ENCODE data around the gene PLEKHG5.
A peak's percentile ranks its signal among the peaks of the same experiment; 100 is the strongest.

Gene PLEKHG5

GRCh38 chr1:6427441-6428390 lies 63.8 kb downstream of the PLEKHG5 start:
- intact Hi-C loops (cut with DNase I; ENCODE audit: low total_unique reads): no loop called here
- peaks cover 4 to 92% of the 10 kb centered on the region in 2 donors for H3K27me3 ChIP-seq
- no peak for TF ChIP-seq CTCF (IDR thresholded peaks at IDR 0.05)
- H3K9me3 ChIP-seq: no peaks in the 10 kb centered on the region
- H3K27ac ChIP-seq: no peak overlapping the region
- no peaks in the 10 kb centered on the region for H3K36me3 ChIP-seq
- DNase-seq: no peak
- no peak overlapping the region for H3K4me3 ChIP-seq
- peaks cover 0 to 33% (median 23%) of the 10 kb centered on the region in 4 donors for H3K4me1 ChIP-seq

GRCh38 chr1:6426972-6427350 lies 64.5 kb downstream of the PLEKHG5 start:
- no peak overlapping the region for H3K4me3 ChIP-seq
- TF ChIP-seq CTCF (IDR thresholded peaks at IDR 0.05): no peak
- intact Hi-C loops (cut with DNase I; ENCODE audit: low total_unique reads): no loop called here
- no peaks in the 10 kb centered on the region for H3K36me3 ChIP-seq
- no peak overlapping the region for H3K27ac ChIP-seq
- peaks cover 0 to 35% (median 23%) of the 10 kb centered on the region in 4 donors for H3K4me1 ChIP-seq
- DNase-seq: no peak
- peaks cover 4 to 94% of the 10 kb centered on the region in 2 donors for H3K27me3 ChIP-seq
- no peaks in the 10 kb centered on the region for H3K9me3 ChIP-seq

- no peak for DNase-seq
- Histone ChIP-seq H3K27me3 (peaks cover 4 to 99% of the 10 kb centered on the region in 2 donors), H3K27ac (no peak overlapping the region), H3K9me3 (no peaks in the 10 kb centered on the region), H3K4me1 (peaks cover 0 to 35% (median 23%) of the 10 kb centered on the region in 4 donors), H3K36me3 (no peaks in the 10 kb centered on the region), H3K4me3 (no peak overlapping the region)
- no peak for TF ChIP-seq CTCF (IDR thresholded peaks at IDR 0.05)
- intact Hi-C loops (cut with DNase I; ENCODE audit: low total_unique reads): no loop called here
Measured at GRCh38 chr1:6426277-6426971, 65.0 kb downstream of the PLEKHG5 start.

GRCh38 chr1:6425658-6426057 lies 65.8 kb downstream of the PLEKHG5 start:
- H3K27me3 ChIP-seq: peaks cover 4 to 100% of the 10 kb centered on the region in 2 donors
- intact Hi-C loops (cut with DNase I; ENCODE audit: low total_unique reads): no loop called here
- no peak for TF ChIP-seq CTCF (IDR thresholded peaks at IDR 0.05)
- no peaks in the 10 kb centered on the region for H3K9me3 ChIP-seq
- no peak for DNase-seq
- H3K4me3 ChIP-seq: no peak overlapping the region
- no peak overlapping the region for H3K27ac ChIP-seq
- H3K4me1 ChIP-seq: peaks cover 0 to 35% (median 24%) of the 10 kb centered on the region in 4 donors
- H3K36me3 ChIP-seq: no peaks in the 10 kb centered on the region

- Histone ChIP-seq H3K4me1 (peaks cover 0 to 43% (median 32%) of the 10 kb centered on the region in 4 donors), H3K27ac (no peak within 1 kb of the TSS), H3K9me3 (no peaks in the 10 kb centered on the region), H3K4me3 (peak within 1 kb of the TSS in 1 of 2 donors; percentile 29), H3K36me3 (no peaks in the 10 kb centered on the region), H3K27me3 (peaks cover 4 to 100% of the 10 kb centered on the region in 2 donors)
- no peak for DNase-seq
- intact Hi-C loops (cut with DNase I; ENCODE audit: low total_unique reads): no loop called here
- TF ChIP-seq CTCF (IDR thresholded peaks at IDR 0.05): no peak
Measured at GRCh38 chr1:6424619-6425593, 66.6 kb downstream of the PLEKHG5 start, which contains the start of gene ESPN. ESPN (plus strand) TSS chr1:6424776; CDS start chr1:6424956, 180 bp downstream.

All from tibial artery (tissue), 4 donors.